Fibroblast of skin of abdomen (primary cell): ENCODE data around the gene PFN1.
A peak's percentile ranks its signal among the peaks of the same experiment; 100 is the strongest.
"Not testable (repeated sequence)": the region's sequence is repeated elsewhere in the genome, so short reads cannot be mapped to it uniquely, and the experiment has no call there.

Experiments used
- DNase-seq: peaks from one replicate; pipeline ENCODE4 v3.0.0-alpha.2; 2013

Gene PFN1

GRCh38 chr17:4945176-4945943 lies 3.0 kb downstream of the PFN1 start:
- peak; percentile 90 for DNase-seq

DNA sequence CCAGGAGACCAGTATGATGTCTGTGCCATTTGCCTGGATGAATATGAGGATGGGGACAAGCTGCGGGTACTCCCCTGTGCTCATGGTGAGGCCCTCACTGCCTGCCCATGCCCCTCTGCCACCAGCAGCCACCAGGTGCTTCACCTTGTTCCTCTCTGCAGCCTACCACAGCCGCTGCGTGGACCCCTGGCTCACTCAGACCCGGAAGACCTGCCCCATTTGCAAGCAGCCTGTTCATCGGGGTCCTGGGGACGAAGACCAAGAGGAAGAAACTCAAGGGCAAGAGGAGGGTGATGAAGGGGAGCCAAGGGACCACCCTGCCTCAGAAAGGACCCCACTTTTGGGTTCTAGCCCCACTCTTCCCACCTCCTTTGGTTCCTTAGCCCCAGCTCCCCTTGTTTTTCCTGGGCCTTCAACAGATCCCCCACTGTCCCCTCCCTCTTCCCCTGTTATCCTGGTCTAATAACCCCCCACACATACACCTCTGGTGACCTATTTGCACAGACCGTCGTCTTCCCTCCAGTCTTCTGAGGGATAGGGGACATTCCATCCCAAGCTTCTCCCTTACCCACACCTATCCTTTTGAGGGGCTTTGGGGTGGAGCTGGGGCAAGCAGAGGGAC lies 3.7 kb downstream of the PFN1 start:
- DNase-seq: no peak

- DNase-seq: no peak
Observed at GRCh38 chr17:4944163-4944553, 4.2 kb downstream of the PFN1 start.

GRCh38 chr17:4942760-4943508 lies 5.4 kb downstream of the PFN1 start:
- DNase-seq: no peak

GRCh38 chr17:4941319-4941610 lies 7.1 kb downstream of the PFN1 start:
- no peak for DNase-seq

GRCh38 chr17:4940555-4941318 lies 7.6 kb downstream of the PFN1 start:
- DNase-seq: no peak

DNA sequence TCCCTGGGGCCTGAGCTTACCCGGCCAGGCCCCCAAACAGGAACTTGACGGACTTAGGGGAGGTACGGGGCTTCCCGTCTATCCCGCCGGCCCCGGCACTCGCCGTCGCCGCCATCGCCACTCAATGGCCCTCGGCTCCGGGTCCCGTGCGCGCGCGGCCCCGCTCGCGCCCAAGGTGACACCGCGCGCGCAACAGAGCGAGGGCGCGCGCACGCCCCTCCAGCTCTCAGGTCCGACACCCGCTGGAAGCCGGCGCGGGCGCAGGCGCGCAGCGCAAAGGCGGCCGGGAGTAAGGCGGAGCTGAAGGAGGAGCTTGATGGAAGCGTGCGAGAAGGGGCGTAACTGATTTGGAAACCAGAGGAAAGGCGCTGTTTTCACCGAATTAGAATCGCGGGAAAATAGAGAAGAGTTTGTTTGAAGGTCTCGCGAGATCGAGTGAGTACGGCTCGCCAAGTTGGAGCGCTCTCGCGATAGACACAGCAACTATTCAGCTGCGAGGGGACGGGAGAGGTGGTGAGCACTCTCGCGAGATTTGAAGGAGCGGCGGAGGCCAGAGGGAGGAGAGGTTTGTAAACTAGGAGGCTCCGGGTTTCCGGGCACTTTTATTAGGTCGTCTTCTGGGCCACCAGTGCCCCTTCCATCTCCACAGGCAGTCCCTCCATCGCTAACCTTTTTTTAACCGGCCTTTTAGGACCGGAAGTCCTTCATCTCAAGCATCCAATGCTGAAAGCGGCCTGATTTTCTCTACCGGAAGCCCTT lies 8.4 kb downstream of the PFN1 start, which contains the start of the genes RNF167 and SLC25A11:
Gene RNF167 (plus strand): TSS at position 473 of the 759 bp plus-strand sequence. CDS start 642 bp downstream, outside the sequence.
Gene SLC25A11 (minus strand): TSS at position 251 of the 759 bp plus-strand sequence. CDS start 136 bp downstream, at position 115.
- peak; percentile 100 for DNase-seq

- DNase-seq: no peak
Observed at GRCh38 chr17:4939546-4939795, 8.9 kb downstream of the PFN1 start.

DNA sequence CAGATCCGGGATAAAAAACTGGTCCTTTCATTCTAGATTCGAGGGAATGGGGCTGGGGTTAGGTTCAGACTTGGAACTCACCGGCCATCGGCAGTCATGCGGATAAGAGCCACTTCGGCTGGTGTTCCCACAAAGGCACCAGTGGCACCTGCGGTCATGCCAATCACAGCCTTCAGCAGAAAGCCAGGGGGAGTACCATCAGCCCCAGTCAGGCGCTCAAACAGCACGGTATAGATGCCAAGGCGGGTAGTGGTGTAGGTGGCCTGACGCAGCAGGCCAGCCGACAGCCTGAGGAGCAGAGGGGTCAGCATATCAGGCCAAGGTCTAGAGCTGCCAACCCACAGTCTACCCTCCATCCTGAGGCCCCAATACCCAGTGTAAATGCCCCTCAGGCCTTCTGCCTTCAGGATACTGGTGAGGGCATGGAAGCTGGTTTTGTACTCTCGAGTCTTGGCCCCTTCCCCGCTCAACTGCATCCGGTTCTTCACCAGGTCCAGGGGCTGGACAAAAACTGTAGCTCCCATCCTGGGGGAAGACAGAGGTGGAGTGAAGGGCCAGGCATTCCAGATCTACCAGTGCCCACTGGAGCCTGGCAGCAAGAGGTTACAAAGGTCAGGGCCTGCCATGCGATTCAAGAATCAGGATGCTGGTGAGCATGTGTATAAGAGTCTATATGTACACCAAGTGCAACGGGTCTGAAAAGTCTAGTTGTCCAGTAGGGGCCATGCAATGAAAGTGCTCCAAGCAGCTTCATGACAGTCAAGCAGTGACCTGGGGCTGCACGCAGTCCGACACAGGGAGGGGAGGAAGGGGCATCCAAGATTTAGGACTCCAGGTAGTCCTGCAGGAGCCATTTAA lies 9.4 kb downstream of the PFN1 start:
- no peak for DNase-seq

DNA sequence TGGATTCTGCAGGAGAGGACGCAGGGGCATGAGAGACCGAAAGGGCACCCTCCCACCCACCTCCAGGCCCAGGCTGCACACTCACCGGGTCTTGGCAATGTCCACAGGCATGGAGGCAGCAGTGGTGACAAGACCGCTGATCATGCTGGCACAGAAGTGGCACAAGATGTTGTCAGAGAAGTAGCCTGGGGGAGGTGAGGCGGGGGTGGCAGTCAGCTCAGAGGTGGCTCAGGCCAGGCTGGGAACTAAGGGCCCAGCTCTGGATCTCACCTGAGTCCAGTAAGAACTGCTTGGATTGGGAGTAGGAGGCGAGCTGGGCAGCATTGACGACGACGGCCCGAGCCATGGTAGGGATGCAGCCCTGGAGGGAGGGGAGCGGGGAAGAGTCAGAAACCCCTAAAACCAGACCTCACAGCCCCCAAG lies 10.2 kb downstream of the PFN1 start:
- DNase-seq: no peak

GRCh38 chr17:4937553-4937952 lies 10.8 kb downstream of the PFN1 start:
- no peak for DNase-seq

GRCh38 chr17:4936436-4936835 lies 11.9 kb downstream of the PFN1 start:
- no peak for DNase-seq

- no peak for DNase-seq
Observed at GRCh38 chr17:4935650-4936049, 12.7 kb downstream of the PFN1 start.

DNA sequence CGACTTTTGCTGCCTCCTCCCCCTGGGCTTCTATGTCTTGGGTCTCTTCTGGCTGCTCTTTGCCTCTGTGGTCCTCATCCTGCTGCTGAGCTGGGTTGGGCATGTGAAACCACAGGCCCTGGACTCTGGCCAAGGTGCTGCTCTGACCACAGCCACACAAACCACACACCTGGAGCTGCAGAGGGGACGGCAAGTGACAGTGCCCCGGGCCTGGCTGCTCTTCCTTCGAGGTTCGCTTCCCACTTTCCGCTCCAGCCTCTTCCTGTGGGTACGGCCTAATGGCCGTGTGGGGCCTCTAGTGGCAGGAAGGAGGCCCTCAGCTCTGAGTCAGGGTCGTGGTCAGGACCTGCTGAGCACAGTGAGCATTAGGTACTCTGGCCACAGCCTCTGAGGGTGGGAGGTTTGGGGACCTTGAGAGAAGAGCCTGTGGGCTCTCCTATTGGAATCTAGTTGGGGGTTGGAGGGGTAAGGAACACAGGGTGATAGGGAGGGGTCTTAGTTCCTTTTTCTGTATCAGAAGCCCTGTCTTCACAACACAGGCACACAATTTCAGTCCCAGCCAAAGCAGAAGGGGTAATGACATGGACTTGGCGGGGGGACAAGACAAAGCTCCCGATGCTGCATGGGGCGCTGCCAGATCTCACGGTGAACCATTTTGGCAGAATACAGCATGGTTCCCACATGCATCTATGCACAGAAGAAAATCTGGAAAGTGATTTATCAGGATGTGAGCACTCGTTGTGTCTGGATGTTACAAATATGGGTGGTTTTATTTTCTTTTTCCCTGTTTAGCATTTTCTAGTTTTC lies 14.0 kb downstream of the PFN1 start:
- DNase-seq: peak; percentile 40

DNA sequence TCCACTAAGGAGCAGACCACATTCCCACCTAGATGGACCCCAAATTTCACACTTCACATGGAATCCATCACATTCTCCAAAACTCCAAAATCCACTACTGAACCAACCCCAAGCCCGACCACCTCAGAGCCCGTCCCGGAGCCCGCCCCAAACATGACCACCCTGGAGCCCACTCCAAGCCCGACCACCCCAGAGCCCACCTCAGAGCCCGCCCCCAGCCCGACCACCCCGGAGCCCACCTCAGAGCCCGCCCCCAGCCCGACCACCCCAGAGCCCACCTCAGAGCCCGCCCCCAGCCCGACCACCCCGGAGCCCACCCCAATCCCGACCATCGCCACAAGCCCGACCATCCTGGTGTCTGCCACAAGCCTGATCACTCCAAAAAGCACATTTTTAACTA lies 14.7 kb downstream of the PFN1 start:
- DNase-seq: no peak

DNA sequence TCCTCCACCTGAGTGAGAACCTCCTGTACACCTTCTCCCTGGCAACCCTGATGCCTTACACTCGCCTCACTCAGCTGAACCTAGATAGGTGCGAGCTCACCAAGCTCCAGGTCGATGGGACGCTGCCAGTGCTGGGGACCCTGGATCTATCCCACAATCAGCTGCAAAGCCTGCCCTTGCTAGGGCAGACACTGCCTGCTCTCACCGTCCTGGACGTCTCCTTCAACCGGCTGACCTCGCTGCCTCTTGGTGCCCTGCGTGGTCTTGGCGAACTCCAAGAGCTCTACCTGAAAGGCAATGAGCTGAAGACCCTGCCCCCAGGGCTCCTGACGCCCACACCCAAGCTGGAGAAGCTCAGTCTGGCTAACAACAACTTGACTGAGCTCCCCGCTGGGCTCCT lies 15.6 kb downstream of the PFN1 start:
- DNase-seq: no peak

GRCh38 chr17:4931963-4932362 lies 16.4 kb downstream of the PFN1 start, which contains the start of gene GP1BA:
TSS of gene GP1BA (plus strand) at chr17:4932277. CDS start at chr17:4932605, 328 bp downstream.
- DNase-seq: no peak

DNA sequence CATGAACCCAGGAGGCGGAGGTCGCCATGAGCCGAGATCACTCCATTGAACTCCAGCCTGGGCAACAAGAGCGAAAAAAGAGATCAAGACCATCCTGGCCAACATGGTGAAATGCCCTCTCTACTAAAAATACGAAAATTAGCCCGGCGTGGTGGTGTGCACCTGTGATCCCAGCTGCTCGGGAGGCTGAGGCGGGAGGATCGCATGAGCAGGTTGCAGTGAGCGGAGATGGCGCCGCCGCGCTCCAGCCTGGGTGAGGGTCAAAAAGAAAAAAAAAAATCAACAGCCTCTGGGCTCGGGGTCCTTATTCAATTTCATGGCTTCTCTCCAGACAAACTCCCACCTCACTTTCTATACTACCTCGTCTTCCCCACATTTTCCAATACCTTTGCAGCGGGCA lies 19.4 kb downstream of the PFN1 start:
- no peak for DNase-seq

GRCh38 chr17:4926577-4927335 lies 21.6 kb downstream of the PFN1 start:
- DNase-seq: not testable (repeated sequence)

GRCh38 chr17:4921320-4921719 lies 27.0 kb downstream of the PFN1 start:
- DNase-seq: no peak
